Ovary (tissue), 10 donors: ENCODE results near the gene ACTN2. TPM values are rescaled to one million over a fixed set of nuclear protein-coding genes. Genes with fewer than 3 reads are reported as not detected.

Source experiments
- DNase-seq, 5 donors: peaks; one replicate each; pipeline ENCODE4 v3.0.0-alpha.2; 2019 to 2020
- H3K27ac ChIP-seq, 2 donors: fragments of 200-600 bp; one replicate each; pipeline versions ENCODE4 v1.5.1 to v1.8.0; 2019 to 2022
- H3K27me3 ChIP-seq: fragments of 200-600 bp; one replicate; pipeline ENCODE4 v1.8.0; 2022
- H3K36me3 ChIP-seq: fragments of 200-600 bp; sonication (generic); one replicate; pipeline ENCODE4 v1.5.1; 2019
- H3K4me1 ChIP-seq: one replicate; pipeline ENCODE4 v1.8.1; 2013; ENCODE audit warnings: mild to moderate bottlenecking, moderate library complexity; ENCODE audit not compliant: insufficient read depth
- H3K4me3 ChIP-seq: fragments of 200-600 bp; sonication (generic); one replicate; pipeline ENCODE4 v1.5.1; 2017
- H3K9me3 ChIP-seq, 2 donors: fragments of 200-600 bp in 1 of 2; sonication (generic) in 1 of 2; one replicate each; pipeline versions ENCODE4 v1.5.1 to v1.8.1; 2013 to 2019; ENCODE audit warnings: mild to moderate bottlenecking in 1 of 2, moderate library complexity in 1 of 2
- EP300 ChIP-seq: sonication (generic); formaldehyde crosslinking; IDR thresholded peaks from one replicate; pipeline ENCODE4 v1.6.1; 2017; ENCODE audit warnings: antibody characterized with exemption
- POLR2A ChIP-seq: fragments of 450-650 bp; IDR thresholded peaks from one replicate; pipeline ENCODE4 v1.6.1; 2017; ENCODE audit warnings: antibody characterized with exemption, mild to moderate bottlenecking, moderate library complexity
- WGBS, 3 donors: extraction: QIAGEN DNeasy Blood & Tissue Kit in 1 of 3; methylation state at CpG; one replicate each; pipeline versions ENCODE4 v1.1.5 to v1.1.7; 2013 to 2017; 5-methylcytosine and 5-hydroxymethylcytosine counted together
- intact Hi-C, 4 donors: fragments of 100-400 bp; cut with DNase I; formaldehyde crosslinking; loops; one replicate each; pipeline versions ENCODE4 v1.11.0 to v1.15.1; 2022 to 2023
- long read RNA-seq, 3 donors: library from polyadenylated mRNA in 2 of 3; unstranded in 2 of 3; transcript quantifications; one replicate each; pipeline ENCODE4 v2.0.0 and lab custom pipeline, GENCODE V29; 2021 to 2026
- polyA plus RNA-seq, 2 donors: library from polyadenylated mRNA; stranded (reverse); fragments of 200-250 nt in 1 of 2; fragments of 350-450 nt in 1 of 2; fragmentation: Illumina TruSeq in 1 of 2; extraction: RNeasy Lipid Tissue Mini Kit (QIAGEN cat#74804) in 1 of 2; gene quantifications; one replicate each; pipeline ENCODE4 v1.2.3, GENCODE V29; 2013 to 2014
- total RNA-seq, 7 donors: library from RNA; depleted of rRNA in 2 of 7; stranded (reverse); fragments of >200 nt in 2 of 7; fragmentation: NEBNext Ultra II Directional in 3 of 7; extraction: Animal tissue kit (Norgen Biotek cat#: 25700) in 3 of 7; gene quantifications; one replicate each; pipeline versions ENCODE4 v1.1.0 to v1.2.4, GENCODE V29; 2016 to 2023
- TF ChIP-seq, protein P1 (sequence below), 3 donors: fragments of 450-650 bp in 2 of 3; fragments of 200-600 bp in 1 of 3; IDR thresholded peaks; one replicate each; pipeline versions ENCODE4 v1.5.1 to v1.8.0; 2016 to 2022; ENCODE audit warnings: antibody characterized with exemption in 3 of 3, mild to moderate bottlenecking in 1 of 3
- donor health status: DM: no; HTN: no; CAD: no; lungs with moderate emphysema.
- donor health status: DM: no; HTN: no; CAD: no.
- donor health status: Bipolar disorder and iron deficiency.
- donor health status: DM: yes; HTN: yes; CAD: no.
- donor health status: DM: no; HTN: no; CAD: no.
- donor health status: DM: yes; HTN: yes; CAD: no.

The ACTN2 gene
- total RNA-seq (1 to 10 TPM in 3 of 7 donors, under 1 TPM in 4; 0.34 to 2.7 (median 0.83) TPM), polyA plus RNA-seq (1 to 10 TPM; 1.1 to 1.6 TPM)
- long read RNA-seq, donor 1, result 0 reads
- long read RNA-seq, donor 2, result 0 reads
- long read RNA-seq, donor 3, result 0 reads

DNA sequence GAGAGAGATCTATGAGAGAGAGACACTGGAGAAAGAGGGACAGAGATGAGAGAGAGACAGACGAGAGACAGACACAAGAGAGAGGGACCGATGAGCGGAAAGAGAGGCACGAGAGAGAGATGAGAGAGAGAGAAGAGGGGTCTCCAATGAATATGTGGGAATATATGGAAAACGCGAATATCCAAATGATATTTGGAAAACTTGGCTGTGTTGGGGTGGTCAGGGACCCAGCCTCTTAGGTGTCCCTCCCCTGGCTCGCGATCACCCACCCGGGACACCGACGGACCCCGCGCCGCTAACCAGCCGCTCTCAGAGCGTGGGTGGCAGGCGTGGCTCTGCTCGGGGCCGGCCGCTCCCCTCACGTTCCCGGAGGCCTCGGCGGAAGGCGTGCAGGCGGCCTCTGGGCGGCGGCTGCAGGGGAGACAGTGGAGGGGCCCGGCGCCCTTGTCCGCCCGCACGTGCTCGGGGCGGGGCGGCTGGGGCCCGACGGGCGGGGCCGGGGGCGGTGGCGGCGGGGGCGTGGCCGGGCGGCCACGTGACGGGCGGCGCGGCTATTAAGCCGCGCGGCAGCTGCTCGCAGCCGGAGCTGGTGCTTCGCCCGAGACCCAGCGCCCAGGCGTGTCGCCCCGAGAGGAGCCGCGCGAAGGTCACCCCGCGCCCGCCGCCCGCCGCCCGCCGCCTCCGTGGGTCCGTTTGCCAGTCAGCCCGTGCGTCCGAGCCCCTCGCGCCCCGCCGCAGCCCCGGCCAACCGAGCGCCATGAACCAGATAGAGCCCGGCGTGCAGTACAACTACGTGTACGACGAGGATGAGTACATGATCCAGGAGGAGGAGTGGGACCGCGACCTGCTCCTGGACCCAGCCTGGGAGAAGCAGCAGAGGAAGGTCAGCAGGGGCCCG lies at the start of gene ACTN2:
TSS of gene ACTN2 (plus strand) at position 583 of the 898 bp plus-strand sequence. CDS start at position 758, 175 bp downstream.
- intact Hi-C loops, result no loop called here
- 4 to 12% (median 10%) methylated on average over 33 to 93 of the region's 93 CpGs for WGBS, 3 donors
- Histone ChIP-seq H3K4me3 (peak within 1 kb of the TSS; percentile 34), H3K4me1 (peaks cover 6% of the 10 kb centered on the region), H3K36me3 (no peaks in the 10 kb centered on the region), H3K27me3 (no peaks in the 10 kb centered on the region), H3K27ac (no peak within 1 kb of the TSS), H3K9me3 (no peaks in the 10 kb centered on the region)
- TF ChIP-seq EP300, result no peak
- TF ChIP-seq, protein P1, sequence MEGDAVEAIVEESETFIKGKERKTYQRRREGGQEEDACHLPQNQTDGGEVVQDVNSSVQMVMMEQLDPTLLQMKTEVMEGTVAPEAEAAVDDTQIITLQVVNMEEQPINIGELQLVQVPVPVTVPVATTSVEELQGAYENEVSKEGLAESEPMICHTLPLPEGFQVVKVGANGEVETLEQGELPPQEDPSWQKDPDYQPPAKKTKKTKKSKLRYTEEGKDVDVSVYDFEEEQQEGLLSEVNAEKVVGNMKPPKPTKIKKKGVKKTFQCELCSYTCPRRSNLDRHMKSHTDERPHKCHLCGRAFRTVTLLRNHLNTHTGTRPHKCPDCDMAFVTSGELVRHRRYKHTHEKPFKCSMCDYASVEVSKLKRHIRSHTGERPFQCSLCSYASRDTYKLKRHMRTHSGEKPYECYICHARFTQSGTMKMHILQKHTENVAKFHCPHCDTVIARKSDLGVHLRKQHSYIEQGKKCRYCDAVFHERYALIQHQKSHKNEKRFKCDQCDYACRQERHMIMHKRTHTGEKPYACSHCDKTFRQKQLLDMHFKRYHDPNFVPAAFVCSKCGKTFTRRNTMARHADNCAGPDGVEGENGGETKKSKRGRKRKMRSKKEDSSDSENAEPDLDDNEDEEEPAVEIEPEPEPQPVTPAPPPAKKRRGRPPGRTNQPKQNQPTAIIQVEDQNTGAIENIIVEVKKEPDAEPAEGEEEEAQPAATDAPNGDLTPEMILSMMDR (IDR thresholded peaks at IDR 0.05), result no peak
- no peak for TF ChIP-seq POLR2A
- peak; percentile 57 to 79 (median 66) for DNase-seq

DNA sequence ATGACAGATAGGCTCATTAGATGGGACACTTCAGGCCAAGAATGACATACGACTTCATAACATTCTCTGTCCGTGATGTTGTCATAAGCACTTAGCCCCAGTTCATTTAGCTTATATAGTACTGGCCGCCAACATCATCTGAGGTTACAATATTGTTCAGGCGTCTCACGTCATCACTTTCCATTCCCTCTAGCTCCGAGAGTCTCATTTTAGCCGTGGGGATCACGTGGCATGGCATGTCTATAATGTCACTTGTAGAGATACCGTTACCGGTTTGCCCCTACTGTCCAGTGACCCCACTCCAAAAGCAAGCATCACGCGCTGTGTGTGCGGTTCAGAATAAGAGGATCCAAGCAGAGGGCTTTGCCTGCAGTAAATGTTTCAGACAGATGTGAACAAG lies 47.4 kb upstream of the ACTN2 start:
- DNase-seq, result no peak
- Histone ChIP-seq H3K36me3 (no peaks in the 10 kb centered on the region), H3K27me3 (no peaks in the 10 kb centered on the region), H3K4me3 (no peak overlapping the region), H3K9me3 (no peaks in the 10 kb centered on the region), H3K27ac (no peak overlapping the region), H3K4me1 (no peaks in the 10 kb centered on the region)
- intact Hi-C loops, result no loop called here
- WGBS, 3 donors, result 88 to 90% (median 88%) methylated on average over 13 of the region's 13 CpGs
- no peak for TF ChIP-seq EP300
- TF ChIP-seq POLR2A, result no peak
- TF ChIP-seq, protein P1 (IDR thresholded peaks at IDR 0.05), result no peak

DNA sequence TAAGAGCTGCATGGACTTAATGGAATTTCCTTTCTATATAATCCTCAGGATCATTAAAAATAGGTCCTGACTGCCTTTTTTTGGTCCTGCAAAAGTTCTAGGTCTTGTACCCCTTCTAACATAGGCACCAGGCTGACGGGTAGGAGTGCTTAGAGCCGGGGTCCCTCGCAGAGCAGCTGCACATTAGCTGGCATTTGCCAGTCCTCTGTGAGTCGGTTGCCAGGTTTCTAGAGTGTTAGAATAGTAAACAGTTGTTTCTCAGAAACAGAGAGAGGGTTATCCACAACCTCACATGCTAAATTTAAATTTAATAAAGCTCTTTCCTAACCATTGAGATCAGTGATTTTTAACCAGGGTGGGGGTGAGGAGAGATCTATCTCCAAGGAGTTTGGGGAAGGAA lies 46.6 kb upstream of the ACTN2 start:
- no peak for TF ChIP-seq EP300
- no peak for TF ChIP-seq POLR2A
- TF ChIP-seq, protein P1 (IDR thresholded peaks at IDR 0.05), result no peak
- Histone ChIP-seq H3K9me3 (no peaks in the 10 kb centered on the region), H3K4me3 (no peak overlapping the region), H3K4me1 (no peaks in the 10 kb centered on the region), H3K36me3 (no peaks in the 10 kb centered on the region), H3K27me3 (no peaks in the 10 kb centered on the region), H3K27ac (no peak overlapping the region)
- 56 to 74% (median 61%) methylated on average over 4 of the region's 4 CpGs for WGBS, 3 donors
- intact Hi-C loops, result no loop called here
- DNase-seq, result no peak

DNA sequence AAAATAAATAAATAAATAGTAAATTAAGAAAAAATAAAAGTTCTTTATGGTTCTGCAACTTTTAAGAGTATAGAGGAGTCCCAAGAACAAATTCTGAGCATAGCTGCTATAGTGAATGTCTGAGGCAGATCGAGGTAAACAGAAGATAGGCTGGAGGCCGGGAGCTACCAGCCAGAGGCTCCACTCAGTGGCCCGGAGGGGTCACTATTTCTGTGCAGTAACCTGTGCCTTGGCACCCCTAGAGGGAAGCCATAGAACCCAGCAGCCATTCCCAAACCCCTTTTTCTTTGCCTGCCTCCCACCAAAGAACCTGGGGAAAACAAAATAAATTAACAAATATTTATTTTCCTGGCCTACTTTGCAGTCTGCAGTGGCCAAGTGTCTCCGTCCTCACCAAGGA lies 43.5 kb upstream of the ACTN2 start:
- H3K4me3 ChIP-seq, result no peak overlapping the region
- no peak for DNase-seq
- H3K36me3 ChIP-seq, result no peaks in the 10 kb centered on the region
- no peaks in the 10 kb centered on the region for H3K27me3 ChIP-seq
- H3K27ac ChIP-seq, result no peak overlapping the region
- intact Hi-C loops, result no loop called here
- no peaks in the 10 kb centered on the region for H3K9me3 ChIP-seq
- WGBS, 3 donors, result 75 to 90% (median 79%) methylated on average over 4 of the region's 4 CpGs
- no peaks in the 10 kb centered on the region for H3K4me1 ChIP-seq
- TF ChIP-seq POLR2A, result no peak
- TF ChIP-seq EP300, result no peak
- TF ChIP-seq, protein P1 (IDR thresholded peaks at IDR 0.05), result no peak
